Subcutaneous abdominal adipose tissue (tissue), 5 donors: Measurements from ENCODE around the gene OR1I1.

Source experiments
- H3K27ac ChIP-seq: one replicate; pipeline ENCODE4 v1.7.0; 2013; ENCODE audit warnings: low read depth, mild to moderate bottlenecking, inconsistent platforms, low read length, moderate library complexity
- H3K27me3 ChIP-seq, 5 donors: one replicate each; pipeline ENCODE4 v1.7.0; 2013; ENCODE audit warnings: low read length in 5 of 5, inconsistent platforms in 1 of 5; ENCODE audit not compliant: control insufficient read depth in 5 of 5, insufficient read depth in 4 of 5
- H3K36me3 ChIP-seq, 5 donors: one replicate each; pipeline ENCODE4 v1.7.0; 2013; ENCODE audit warnings: low read length in 5 of 5; ENCODE audit not compliant: control insufficient read depth in 5 of 5, insufficient read depth in 5 of 5
- H3K4me1 ChIP-seq, 5 donors: one replicate each; pipeline ENCODE4 v1.7.0; 2013; ENCODE audit warnings: low read length in 5 of 5, mild to moderate bottlenecking in 3 of 5, moderate library complexity in 1 of 5; ENCODE audit not compliant: control insufficient read depth in 5 of 5, insufficient read depth in 5 of 5
- H3K4me3 ChIP-seq, 5 donors: one replicate each; pipeline ENCODE4 v1.7.0; 2013; ENCODE audit warnings: low read length in 5 of 5, low read depth in 1 of 5
- H3K9ac ChIP-seq, 5 donors: one replicate each; pipeline ENCODE4 v1.7.0; 2013; ENCODE audit warnings: low read length in 5 of 5, mild to moderate bottlenecking in 4 of 5, moderate library complexity in 3 of 5
- H3K9me3 ChIP-seq, 5 donors: one replicate each; pipeline ENCODE4 v1.7.0; 2013; ENCODE audit warnings: low read length in 5 of 5; ENCODE audit not compliant: control insufficient read depth in 5 of 5
- donor health status: healthy.
- donor health status: healthy.
- donor health status: healthy.
- donor health status: healthy.
- donor health status: healthy.

OR1I1 gene

GRCh38 chr19:15141143-15141542 is 59.1 kb downstream of the OR1I1 start:
- Histone ChIP-seq H3K36me3 (no peaks in the 10 kb centered on the region), H3K4me3 (no peak overlapping the region), H3K9ac (no peak overlapping the region), H3K27ac (no peak overlapping the region), H3K4me1 (no peaks in the 10 kb centered on the region), H3K27me3 (no peaks in the 10 kb centered on the region), H3K9me3 (peaks cover 0 to 8% (median 6%) of the 10 kb centered on the region in 5 donors)

GRCh38 chr19:15142313-15142712 is 60.3 kb downstream of the OR1I1 start:
- no peak overlapping the region for H3K27ac ChIP-seq
- H3K9me3 ChIP-seq, result peaks cover 0 to 8% (median 6%) of the 10 kb centered on the region in 5 donors
- H3K4me3 ChIP-seq, result no peak overlapping the region
- no peaks in the 10 kb centered on the region for H3K36me3 ChIP-seq
- H3K9ac ChIP-seq, result no peak overlapping the region
- no peaks in the 10 kb centered on the region for H3K27me3 ChIP-seq
- no peaks in the 10 kb centered on the region for H3K4me1 ChIP-seq
